HepG2 (cell line): ENCODE measurements around the gene ITGAE. TPM values are rescaled to one million over a fixed set of nuclear protein-coding genes. Genes with fewer than 3 reads are reported as not detected.

ENCODE experiments used
- HINFP ChIP-seq: sonication (generic); formaldehyde crosslinking; IDR thresholded peaks from 2 replicates; pipeline ENCODE4 v1.4.0; 2020; ENCODE audit warnings: low read depth, mild to moderate bottlenecking, missing genetic modification reagents
- IKZF5 ChIP-seq: IDR thresholded peaks from 2 replicates; pipeline ENCODE4 v1.6.1; 2018; ENCODE audit warnings: missing genetic modification reagents, mild to moderate bottlenecking, missing compliant biosample characterization
- IRF2 ChIP-seq: IDR thresholded peaks from 2 replicates; pipeline ENCODE4 v1.6.1; 2018; ENCODE audit warnings: missing genetic modification reagents, missing compliant biosample characterization
- KDM3A ChIP-seq: IDR thresholded peaks from 2 replicates; pipeline ENCODE4 v1.6.1; 2018; ENCODE audit warnings: low read depth, missing compliant biosample characterization
- MTF1 ChIP-seq: sonication (generic); formaldehyde crosslinking; IDR thresholded peaks from 2 replicates; pipeline ENCODE4 v1.5.0; 2020; ENCODE audit warnings: missing genetic modification reagents
- NFYC ChIP-seq: IDR thresholded peaks from 2 replicates; pipeline ENCODE4 v1.6.1; 2016; ENCODE audit warnings: missing genetic modification reagents, missing compliant biosample characterization
- NRL ChIP-seq: sonication (generic); formaldehyde crosslinking; IDR thresholded peaks from 2 replicates; pipeline ENCODE4 v1.5.0; 2020; ENCODE audit warnings: missing genetic modification reagents, mild to moderate bottlenecking, moderate library complexity, borderline replicate concordance
- SRSF9 ChIP-seq: fragments of 200-400 bp; formaldehyde crosslinking; IDR thresholded peaks from 2 replicates; pipeline ENCODE4 v1.6.1; 2018; ENCODE audit warnings: borderline replicate concordance, mild to moderate bottlenecking, low read depth, low read length; ENCODE audit not compliant: insufficient read depth, poor library complexity, severe bottlenecking
- ZNF205 ChIP-seq: IDR thresholded peaks from 2 replicates; pipeline ENCODE4 v1.6.1; 2018; ENCODE audit warnings: missing biosample characterization, missing genetic modification reagents
- ZNF30 ChIP-seq: sonication (generic); formaldehyde crosslinking; IDR thresholded peaks from 2 replicates; pipeline ENCODE4 v1.5.0; 2020; ENCODE audit warnings: mild to moderate bottlenecking, missing genetic modification reagents
- ZNF326 ChIP-seq: sonication (generic); formaldehyde crosslinking; IDR thresholded peaks from 2 replicates; pipeline ENCODE4 v1.4.0; 2020; ENCODE audit warnings: missing genetic modification reagents, borderline replicate concordance
- ZNF331 ChIP-seq: sonication (generic); formaldehyde crosslinking; IDR thresholded peaks from 2 replicates; pipeline ENCODE4 v1.4.0; 2020; ENCODE audit warnings: missing genetic modification reagents
- ZNF33B ChIP-seq: sonication (generic); formaldehyde crosslinking; IDR thresholded peaks from 2 replicates; pipeline ENCODE4 v1.5.1; 2020; ENCODE audit warnings: mild to moderate bottlenecking, missing genetic modification reagents
- ZNF354B ChIP-seq: sonication (generic); formaldehyde crosslinking; IDR thresholded peaks from 2 replicates; pipeline ENCODE4 v1.8.0; 2022; ENCODE audit warnings: mild to moderate bottlenecking, missing genetic modification reagents
- ZNF567 ChIP-seq: sonication (generic); formaldehyde crosslinking; IDR thresholded peaks from 2 replicates; pipeline ENCODE4 v1.8.1; 2023; ENCODE audit warnings: mild to moderate bottlenecking, missing genetic modification reagents, borderline replicate concordance
- ZNF672 ChIP-seq: sonication (generic); formaldehyde crosslinking; IDR thresholded peaks from 2 replicates; pipeline ENCODE4 v1.8.1; 2022; ENCODE audit warnings: missing genetic modification reagents
- ZNF678 ChIP-seq: sonication (generic); formaldehyde crosslinking; IDR thresholded peaks from 2 replicates; pipeline ENCODE4 v1.4.0; 2020; ENCODE audit warnings: mild to moderate bottlenecking, missing genetic modification reagents
- ZNF687 ChIP-seq: sonication (generic); formaldehyde crosslinking; IDR thresholded peaks from 2 replicates; pipeline ENCODE4 v1.5.1; 2020; ENCODE audit warnings: mild to moderate bottlenecking, missing genetic modification reagents, moderate library complexity
- ZNF772 ChIP-seq: sonication (generic); formaldehyde crosslinking; IDR thresholded peaks from 2 replicates; pipeline ENCODE4 v1.5.0; 2020; ENCODE audit warnings: mild to moderate bottlenecking, missing genetic modification reagents
- ZNF891 ChIP-seq: sonication (generic); formaldehyde crosslinking; IDR thresholded peaks from 2 replicates; pipeline ENCODE4 v1.5.0; 2020; ENCODE audit warnings: mild to moderate bottlenecking, missing genetic modification reagents
- polyA plus RNA-seq, 8 experiments: library from polyadenylated mRNA; depleted of rRNA in 3 of 8; stranded (reverse) in 7 of 8; unstranded in 1 of 8; fragments of >200 nt; fragmentation: Illumina TruSeq in 4 of 8; extraction: Trizol in 4 of 8; gene quantifications; 2 replicates each; pipeline versions ENCODE4 v1.2.1 to v1.2.3, GENCODE V29; 2011 to 2016; ENCODE audit warnings: low read depth in 4 of 8, missing spikeins in 1 of 8, mixed read lengths in 1 of 8; ENCODE audit not compliant: insufficient read depth in 1 of 8
- total RNA-seq, 5 experiments: library from RNA; depleted of rRNA; stranded (reverse); fragments of >200 nt; fragmentation: Illumina TruSeq; extraction: Trizol; gene quantifications; 2 replicates each; pipeline ENCODE4 v1.2.3, GENCODE V29; 2016; ENCODE audit warnings: low read depth in 1 of 5
- TF ChIP-seq, protein P1 (sequence below): IDR thresholded peaks from 2 replicates; pipeline ENCODE4 v1.6.1; 2016; ENCODE audit warnings: mild to moderate bottlenecking, missing biosample characterization, missing genetic modification reagents

Gene ITGAE
- total and polyA plus RNA-seq, 2 of the 13 experiments (the other 11 are each of a cell fraction or from before 2014, with no cell fraction given), result 42.3 to 49.0 TPM

DNA sequence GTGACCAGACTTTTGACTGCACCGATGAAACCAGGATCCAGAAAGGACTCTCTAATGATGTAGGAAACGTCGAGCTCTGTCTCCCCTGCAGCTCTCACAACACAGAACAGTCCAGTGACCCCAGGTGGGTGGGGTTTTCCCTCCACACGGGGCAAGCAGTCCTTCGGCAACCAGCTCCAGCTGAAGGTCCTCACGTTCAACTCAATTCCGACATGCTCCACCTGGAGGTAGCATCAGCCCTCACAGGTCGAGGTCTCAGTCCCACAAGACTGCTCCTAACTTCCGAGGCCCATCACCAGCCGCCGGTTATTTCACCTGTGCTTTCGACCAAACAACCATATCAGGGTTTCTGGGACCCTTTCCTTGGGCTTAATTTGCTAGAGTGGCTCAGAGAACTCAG lies 28.2 kb downstream of the ITGAE start (continued):
- TF ChIP-seq ZNF687 (CRISPR knock-in tag) (peak; percentile 61), ZNF567 (CRISPR knock-in tag) (no peak), MTF1 (CRISPR knock-in tag) (no peak), NFYC (CRISPR knock-in tag) (no peak), ZNF678 (no peak), ZNF354B (CRISPR knock-in tag) (no peak), ZNF205 (CRISPR knock-in tag) (no peak), ZNF891 (no peak), ZNF326 (CRISPR knock-in tag) (no peak), IRF2 (CRISPR knock-in tag) (0 out of 2 replicates have a peak, but pooled peaks have one; percentile 31), IKZF5 (CRISPR knock-in tag) (no peak), ZNF772 (CRISPR knock-in tag) (no peak), ZNF33B (CRISPR knock-in tag) (no peak), ZNF672 (CRISPR knock-in tag) (no peak), ZNF30 (CRISPR knock-in tag) (no peak), HINFP (CRISPR knock-in tag) (no peak), ZNF331 (CRISPR knock-in tag) (0 out of 2 replicates have a peak, but pooled peaks have one; percentile 26), SRSF9 (no peak), KDM3A (CRISPR knock-in tag) (no peak), NRL (CRISPR knock-in tag) (no peak)
- TF ChIP-seq, protein P1, sequence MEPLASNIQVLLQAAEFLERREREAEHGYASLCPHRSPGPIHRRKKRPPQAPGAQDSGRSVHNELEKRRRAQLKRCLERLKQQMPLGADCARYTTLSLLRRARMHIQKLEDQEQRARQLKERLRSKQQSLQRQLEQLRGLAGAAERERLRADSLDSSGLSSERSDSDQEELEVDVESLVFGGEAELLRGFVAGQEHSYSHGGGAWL (CRISPR knock-in tag), result no peak
